HG03342 (cell line): Measurements from ENCODE around the gene POMT2.
"Not testable (repeated sequence)": the region's sequence is repeated elsewhere in the genome, so short reads cannot be mapped to it uniquely, and the experiment has no call there.

Experiments
- ATAC-seq: cut with Tn5 transposase; IDR thresholded peaks from one replicate; pipeline ENCODE4 v1.9.1; 2021; ENCODE audit warnings: mild to moderate bottlenecking, moderate library complexity; ENCODE audit not compliant: unreplicated experiment

The POMT2 gene

DNA sequence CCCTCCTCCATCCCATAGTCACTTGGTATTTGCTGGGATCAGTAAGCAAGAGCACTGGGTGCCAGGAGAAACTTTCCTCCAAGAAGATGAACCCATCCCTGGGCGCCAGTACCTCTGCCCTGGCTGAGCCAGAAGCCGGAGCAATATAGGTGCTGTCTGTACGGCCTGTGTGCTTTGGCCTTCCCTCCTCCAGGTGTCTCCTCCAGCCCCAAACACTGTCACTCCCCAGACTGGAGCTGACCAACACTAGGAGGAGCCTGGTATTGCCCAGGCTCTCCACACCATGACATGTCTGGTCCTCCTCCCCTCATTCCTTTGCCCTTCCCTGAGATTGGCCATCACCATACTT, 5.0 kb upstream of the POMT2 start:
- ATAC-seq, result no peak

DNA sequence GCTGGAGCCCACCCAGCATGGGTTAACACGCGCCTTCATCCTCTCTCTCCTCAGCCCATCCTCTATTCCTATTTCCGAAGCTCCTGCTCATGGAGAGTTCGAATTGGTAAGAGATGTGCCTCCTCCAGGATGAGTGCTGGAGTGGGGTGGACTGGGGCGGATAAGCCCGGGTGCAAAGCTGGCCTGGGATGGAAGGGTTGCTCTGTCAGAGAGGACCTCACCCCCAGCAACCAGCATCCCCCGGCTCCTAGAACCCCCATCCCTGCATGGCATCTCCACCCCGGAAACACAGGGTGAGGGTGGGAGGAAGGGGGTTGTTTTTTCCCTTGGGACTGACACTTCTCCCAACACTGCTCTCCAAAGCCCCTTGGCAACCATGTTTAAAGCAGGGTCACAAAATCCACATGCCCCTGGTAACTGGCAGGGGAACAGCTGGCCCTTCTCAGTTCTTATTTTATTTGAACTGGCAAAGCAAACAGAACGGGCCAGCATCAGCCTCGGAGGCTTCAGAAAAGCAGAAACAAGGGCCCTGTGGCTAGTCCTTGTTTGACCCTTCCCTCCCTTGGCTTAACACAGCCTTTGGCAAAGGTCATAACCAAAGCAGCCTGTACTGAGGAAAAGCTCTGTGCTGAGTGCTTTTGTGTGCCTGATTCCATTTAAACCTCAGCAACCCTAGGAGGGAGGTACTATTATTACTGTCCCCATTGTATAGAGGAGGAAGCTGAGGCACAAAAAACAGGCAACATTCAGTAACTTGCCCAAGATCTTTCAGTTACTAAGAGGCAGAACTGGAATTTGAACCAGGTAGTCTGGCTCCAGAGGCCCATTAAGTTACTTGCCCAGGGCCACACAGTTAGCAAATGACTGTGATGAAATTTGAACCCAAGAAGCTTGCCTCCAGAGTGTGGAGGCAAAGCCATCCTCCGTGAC, 4.4 kb upstream of the POMT2 start:
- ATAC-seq, result no peak

DNA sequence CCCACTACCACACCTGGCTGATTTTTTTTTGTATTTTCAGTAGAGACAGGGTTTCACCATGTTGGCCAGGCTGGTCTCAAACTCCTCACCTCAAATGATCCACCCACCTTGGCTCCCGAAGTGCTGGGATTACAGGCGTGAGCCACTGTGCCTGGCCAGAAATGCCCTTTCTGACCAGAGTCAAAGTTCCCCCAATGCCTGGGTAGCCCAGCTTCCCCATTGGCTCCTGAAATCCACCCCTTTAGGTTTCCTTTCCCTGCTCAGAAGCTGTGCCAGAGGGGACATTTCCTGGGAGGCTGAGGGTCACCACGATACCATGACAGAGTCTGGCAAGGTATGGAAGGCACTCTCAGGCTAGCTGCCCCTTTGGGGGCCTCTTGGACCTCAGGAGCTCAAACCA, 3.6 kb upstream of the POMT2 start:
- ATAC-seq, result no peak

DNA sequence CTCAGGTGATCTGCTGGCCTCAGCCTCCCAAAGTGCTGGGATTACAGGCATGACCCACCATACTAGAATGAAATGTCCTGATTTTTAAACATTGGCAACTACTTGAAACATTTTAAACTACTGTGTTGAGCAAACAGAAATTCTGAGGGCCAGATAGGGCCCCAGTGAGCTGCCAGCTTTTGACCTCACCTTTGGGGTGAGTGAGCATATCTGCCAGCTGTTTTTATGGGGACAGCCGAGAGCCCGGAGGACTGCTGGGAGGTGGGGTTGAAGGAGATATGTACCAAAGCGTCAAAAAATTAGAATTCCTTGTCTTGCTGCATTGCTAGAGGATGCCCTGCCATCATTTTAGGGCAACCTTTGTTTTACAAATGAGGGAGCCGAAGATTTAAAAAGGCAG, 2.9 kb upstream of the POMT2 start:
- ATAC-seq, result no peak

DNA sequence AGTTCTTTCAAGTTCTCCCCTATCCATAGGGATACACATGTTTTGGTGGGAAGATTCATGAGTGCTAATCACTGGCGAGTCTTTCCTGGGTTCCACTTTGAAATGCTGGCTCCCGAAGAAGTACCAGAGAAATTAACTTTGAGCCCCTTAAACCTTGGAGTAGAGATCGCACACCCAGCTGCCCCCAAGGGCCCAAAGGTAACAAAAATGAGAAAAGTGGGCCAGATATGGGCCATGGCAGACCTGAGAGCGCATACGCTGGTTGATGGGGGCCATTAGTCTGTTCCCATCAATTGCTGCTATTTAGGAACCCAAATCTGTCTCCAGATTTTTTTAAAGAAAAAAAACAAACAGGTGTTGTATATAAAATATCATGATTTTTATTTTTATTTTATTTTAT, 2.3 kb upstream of the POMT2 start:
- no peak for ATAC-seq

DNA sequence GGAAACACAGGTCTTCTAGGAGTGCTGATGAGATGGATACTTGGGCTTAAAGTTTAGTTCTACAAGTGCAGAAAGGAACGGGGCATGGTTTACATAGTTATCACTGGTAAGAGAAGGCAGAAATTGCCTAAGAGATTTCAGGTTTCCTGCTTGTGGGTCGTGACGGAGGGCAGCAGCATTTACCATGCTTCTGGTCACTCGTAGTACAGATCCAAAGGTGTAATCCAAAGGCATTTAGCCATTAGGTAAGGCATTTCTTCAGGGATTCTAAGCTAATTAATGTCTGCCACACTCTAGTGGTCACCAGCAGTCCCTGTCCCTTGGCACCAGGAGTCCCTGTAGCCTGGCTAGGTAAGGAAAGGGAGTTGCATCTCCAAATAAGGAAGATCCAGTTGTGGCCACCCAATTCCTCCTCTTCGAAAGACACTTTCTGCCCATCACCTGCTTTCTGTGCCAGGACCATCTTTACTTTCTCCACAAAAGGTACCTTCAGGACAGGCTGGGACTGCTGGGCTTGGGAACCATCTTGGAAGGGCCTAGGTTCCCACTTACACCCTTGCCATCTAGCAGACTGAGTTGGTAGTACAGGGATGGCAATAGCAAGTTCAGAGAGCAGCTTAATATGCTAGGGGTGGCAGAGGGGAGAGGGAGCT, 1.7 kb upstream of the POMT2 start:
- ATAC-seq, result no peak

DNA sequence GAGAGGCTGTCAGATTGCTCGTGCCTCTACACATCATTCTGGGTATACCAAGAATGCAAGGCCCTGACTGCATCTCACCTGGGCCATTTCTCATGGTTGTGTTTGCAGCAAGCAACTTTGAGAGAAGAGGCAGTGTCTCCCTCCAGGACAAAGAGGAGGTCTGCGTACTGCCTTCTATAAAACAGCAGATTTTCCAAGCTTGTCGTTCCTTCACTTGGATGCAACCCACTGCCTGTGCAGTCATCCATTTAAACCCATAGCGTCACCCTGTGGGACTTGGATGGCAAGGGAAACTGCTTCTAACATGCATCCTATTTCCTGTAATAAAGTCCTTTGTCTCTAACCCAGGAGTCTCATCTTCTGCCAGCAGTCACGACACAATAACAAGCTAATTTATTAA, 1.3 kb downstream of the POMT2 start:
- no peak for ATAC-seq

DNA sequence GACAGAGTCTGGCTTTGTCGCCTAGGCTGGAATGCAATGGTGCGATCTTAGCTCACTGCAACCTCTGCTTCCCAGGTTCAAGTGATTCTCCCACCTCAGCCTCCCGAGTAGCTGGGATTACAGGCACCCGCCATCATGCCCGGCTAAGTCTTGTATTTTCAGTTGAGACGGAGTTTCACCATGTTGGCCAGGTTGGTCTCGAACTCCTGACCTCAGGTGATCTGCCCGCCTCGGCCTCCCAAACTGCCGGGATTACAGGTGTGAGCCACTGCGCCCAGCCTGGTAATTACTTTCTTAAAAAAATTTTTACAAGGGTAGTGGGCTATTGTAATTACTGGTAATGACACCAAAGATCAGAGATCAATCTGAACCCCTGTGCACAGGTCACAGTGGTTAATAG, 1.9 kb downstream of the POMT2 start:
- ATAC-seq, result not testable (repeated sequence)

DNA sequence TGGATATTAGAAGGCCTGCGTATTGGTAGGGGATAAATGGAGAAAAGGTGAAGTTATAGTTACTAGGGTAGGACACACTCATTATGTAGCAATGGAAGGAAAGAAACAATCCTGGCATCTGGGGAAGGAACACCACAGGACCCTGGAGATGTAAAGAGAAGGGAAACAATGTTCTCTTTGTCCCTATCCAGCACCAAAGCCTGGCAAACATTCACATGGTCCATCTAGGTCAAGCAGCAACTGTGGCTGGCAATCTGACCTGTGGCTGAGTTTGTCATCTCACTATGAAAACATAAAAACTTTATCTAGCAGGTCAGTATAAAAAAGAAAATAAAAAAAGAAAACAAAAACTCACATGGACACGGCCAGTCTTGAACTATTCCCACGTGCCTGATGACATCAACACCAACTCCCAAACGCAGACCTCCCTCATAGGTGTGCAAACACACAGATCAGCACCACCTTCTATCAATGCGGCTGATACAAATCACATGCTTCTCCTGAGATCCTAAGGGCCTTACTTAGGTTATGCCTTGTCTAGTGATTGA, 2.6 kb downstream of the POMT2 start:
- ATAC-seq, result no peak

DNA sequence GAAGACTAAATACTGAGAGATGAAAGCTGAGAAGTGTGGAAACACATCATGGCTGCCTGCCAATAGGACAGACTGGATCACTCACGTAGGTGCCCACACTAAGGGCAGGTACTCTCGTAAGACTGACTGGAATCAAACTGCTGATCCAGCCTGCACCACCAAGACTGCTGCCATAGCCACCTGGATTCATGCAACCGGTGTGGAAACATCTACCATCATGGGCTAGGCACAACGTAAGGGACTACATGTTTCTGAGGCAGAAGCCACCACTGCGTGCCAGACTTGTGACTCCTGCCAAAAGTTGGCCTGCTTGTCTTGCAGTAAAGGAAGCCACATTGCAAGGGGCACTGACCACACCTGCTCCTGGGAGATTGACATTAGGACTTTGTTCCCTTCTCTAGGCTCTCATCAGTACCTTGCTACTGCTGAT, 3.8 kb downstream of the POMT2 start:
- ATAC-seq, result no peak

DNA sequence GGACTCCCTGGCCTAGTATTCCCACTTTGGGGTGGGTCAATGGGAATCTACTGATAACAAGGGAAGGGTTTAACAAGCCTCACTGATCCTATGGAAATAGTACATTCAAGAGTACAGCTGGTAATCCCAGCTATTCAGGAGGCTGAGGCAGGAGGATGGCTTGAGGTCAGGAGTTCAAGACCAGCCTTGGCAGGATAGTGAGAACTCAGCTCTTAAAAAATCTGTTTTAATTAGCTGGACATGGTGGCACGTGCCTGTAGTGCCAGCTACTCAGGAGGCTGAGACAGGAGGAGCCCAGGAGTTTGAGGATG, 4.5 kb downstream of the POMT2 start:
- no peak for ATAC-seq

DNA sequence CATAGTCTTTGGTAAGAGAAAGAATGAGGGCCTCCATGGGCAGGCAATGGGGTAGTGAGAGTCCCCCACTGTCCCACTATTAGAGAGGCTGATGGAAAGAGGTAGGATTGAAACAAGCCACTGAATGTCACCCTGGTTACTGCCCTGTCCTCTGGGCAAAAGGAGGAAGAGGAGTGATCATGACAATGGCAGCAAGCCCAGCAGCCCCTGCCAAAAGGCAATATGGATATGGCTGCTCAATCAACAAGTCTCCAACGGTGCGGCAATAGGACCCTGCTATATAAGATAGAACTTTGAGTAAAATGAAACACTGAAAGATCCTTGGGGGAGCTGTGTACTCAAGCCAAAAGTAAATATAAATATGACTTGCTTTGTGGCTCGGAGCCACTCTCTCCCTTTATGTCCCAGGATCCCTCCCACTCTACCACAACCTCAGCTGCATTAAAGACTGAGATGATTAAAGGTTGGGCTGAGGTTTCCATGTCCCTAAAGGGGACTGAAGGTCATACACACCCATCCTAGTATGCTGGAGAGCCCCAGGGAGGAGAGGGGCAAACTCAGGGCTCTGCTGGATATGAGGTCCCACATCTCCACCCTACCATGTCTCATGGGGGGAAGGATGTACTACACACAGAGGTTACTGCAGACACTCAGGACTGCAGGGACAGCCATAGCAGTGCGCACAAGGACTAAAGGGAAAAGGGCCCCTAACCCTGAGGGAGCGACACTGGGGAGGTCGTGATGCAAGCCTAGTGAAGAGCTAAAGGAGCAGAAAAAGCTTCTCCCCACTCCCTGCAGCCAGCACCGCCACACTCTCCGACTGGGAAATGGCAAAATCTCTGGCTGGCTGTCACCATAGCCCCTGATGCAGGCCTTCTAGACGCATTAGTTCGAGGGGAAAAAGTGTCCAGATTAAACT, 5.9 kb downstream of the POMT2 start:
- no peak for ATAC-seq

DNA sequence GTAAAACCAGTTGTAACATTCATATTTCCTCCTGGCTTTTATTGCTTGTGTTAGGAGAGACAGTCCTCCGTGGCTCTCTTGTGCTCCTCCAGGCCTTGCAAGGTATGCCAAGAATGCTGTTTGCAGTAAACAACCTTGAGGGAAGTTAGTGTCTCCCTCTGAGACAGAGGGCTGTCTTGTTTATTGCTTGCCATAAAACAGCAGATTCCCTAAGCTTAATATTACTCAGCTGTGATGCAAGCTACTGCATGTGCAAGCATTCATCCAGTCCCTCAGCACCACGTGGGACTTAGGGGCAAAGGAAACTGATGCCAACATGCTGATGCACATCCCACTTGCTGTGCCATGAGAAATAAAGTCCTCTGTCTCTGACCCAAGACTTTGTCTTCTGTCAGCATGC, 6.6 kb downstream of the POMT2 start:
- no peak for ATAC-seq

DNA sequence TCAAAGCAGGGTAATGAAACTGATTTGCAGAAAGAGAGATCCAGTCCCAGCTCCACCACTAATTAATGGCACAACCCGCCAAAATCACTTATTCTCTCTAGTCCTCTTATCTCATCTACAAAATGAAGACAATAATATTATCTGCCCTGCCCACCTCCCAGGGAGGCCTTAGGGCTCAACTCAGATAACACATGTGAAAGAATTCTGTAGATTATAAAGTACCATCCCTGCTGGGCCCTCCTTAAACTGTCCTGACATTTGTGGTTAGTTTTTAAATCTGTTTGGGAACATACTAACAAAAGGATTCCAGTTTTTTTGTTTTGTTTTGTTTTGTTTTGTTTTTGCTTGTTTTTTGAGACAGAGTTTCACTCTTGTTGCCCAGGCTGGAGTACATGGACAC, 7.3 kb downstream of the POMT2 start:
- ATAC-seq, result no peak

DNA sequence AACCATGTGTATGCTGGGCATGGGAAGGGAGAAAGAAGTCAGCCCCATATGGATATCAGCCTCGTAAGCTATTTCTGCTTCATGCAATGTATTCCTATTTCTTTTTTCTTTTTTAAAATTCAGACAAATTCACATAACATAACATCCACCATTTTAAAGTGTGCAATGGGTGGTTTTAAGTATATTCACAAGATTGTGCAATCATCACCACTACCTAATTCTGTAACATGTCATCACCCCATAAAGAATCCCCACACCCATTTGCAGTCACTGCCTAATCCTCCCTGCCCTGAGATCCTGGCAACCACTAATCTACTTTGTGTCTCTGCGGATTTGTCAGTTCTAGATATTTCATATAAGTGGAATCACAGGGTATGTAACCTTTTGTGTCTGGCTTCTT, 9.5 kb downstream of the POMT2 start:
- no peak for ATAC-seq

DNA sequence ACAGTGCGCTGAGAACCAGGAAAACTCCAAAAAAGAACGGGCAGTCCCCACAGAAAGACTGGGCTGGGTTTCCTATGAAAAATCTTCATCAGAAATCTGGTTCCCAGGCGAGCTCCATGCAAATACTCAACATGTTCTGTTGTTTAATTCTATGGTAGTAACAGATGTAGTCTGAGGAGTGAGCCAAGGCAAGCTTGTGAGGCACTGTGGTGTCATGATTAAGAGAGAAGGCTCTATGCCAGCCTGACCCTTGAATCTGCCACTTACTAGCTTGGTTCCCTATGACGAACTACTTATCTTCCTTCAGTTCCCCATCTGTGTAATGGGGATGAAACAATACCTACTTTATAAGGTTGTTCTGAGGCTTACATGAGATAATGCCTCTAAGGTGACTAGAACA, 10.7 kb downstream of the POMT2 start:
- ATAC-seq, result no peak

DNA sequence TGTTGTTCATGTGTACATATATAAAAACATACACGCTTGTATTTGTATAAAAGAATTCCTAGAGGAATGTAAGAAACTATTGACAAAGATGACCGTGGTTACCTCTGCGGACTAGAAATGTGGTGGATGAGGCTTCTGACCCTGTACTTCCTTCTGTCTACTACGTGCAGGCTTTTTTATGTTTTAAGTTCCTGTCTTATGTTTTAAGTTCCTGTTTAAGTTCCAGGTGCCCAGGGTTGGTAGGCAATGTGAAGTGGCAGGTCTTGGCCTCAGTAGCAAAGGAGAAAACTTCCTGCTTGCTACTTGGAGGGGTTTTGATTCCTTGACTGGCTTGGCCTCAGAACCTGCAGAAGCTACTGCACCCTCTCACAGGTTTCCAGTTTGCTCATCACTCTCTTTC, 11.6 kb downstream of the POMT2 start:
- no peak for ATAC-seq

DNA sequence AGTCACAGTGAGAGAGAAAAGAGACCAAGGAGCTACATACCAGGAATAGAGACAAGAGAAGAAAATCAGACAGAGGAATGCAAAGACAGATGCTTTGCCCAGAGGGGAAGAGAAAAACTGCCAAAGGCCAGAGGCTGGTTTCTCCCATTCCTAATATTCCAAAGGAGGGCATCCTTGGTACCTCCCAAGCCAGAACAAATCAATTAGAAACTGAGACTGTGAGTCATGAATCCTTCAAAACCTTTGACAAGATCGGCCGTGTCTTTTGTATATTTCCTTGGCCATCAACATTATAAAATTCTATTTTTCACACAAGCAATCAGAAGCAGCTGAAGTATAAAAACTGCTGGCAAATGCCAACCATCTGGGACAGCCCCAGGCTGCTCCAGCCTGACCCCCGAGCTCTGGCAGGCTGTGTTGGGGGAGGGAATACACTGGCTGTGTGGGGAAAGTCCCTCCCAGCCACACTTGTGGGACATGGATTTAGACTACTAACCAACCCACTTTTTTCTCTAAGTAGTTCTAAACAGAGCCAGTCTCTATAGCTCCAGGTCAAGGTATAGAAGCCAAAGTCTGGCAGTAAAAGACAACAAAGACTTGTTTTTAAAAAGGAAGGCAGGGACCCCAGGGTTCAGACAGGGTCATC, 13.7 kb downstream of the POMT2 start:
- ATAC-seq, result no peak

DNA sequence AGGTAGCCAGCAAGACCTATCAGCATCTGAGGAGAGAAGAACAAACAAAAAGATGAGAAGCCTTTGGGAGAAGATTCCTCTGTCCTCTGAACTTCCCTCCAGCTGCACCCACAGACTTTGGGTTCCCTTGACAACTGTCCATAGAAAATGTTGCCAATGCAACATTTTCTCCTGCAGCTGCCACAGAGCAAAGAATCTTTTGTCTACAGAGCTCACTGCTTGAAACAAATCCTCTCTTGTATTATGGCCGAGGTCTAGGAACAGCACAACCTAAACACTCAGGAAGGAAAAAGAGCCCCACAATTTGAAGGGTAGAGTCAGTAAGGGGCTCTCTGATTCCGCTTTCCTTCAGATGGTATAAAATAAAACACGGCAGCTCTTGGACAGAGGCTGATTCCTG, 14.3 kb downstream of the POMT2 start:
- no peak for ATAC-seq

DNA sequence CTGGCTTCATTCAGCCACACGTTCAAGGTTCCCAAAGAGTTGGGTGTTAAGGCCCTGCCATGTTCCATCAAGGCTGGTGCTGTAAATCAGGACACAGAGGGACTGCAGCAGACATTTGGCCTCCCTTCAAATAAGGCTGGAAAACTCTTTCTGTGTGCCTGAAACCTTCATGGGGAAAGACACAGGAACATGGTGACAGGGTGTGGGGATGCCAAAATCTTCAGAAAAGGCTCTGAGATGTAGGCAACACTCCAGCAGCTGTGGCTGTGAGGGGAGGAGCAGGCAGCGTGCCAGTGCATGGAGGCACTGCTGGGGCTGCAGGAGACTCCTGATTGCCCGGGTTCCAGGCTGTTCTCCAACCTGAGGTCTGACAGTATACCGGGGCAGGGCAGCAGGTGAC, 15.0 kb downstream of the POMT2 start:
- no peak for ATAC-seq
